ENCODE measurements around the gene COL26A1.

COL26A1 gene

GRCh38 chr7:101333912-101334311 is 28.8 kb upstream of the COL26A1 start:
- H3K9ac ChIP-seq (ENCODE audit: low read length), result no peak overlapping the region
- no peak overlapping the region for H4K8ac ChIP-seq (ENCODE audit: low read length)
- no peaks in the 10 kb centered on the region for H3K9me3 ChIP-seq (ENCODE audit: control insufficient read depth, low read length)
- no peak overlapping the region for H3K23ac ChIP-seq (ENCODE audit: low read length in 2 of 2)
- H3K4me2 ChIP-seq (ENCODE audit: low read length, poor library complexity, severe bottlenecking), result no peak overlapping the region
- no peak overlapping the region for H2BK12ac ChIP-seq (ENCODE audit: low read length in 2 of 2)
- no peak overlapping the region for H3K4me3 ChIP-seq (ENCODE audit: insufficient read depth in 1 of 2, low read depth in 1 of 2, low read length in 2 of 2)
- no peak overlapping the region for H2AK5ac ChIP-seq (ENCODE audit: low read length, severe bottlenecking)
- H3K36me3 ChIP-seq (ENCODE audit: control insufficient read depth in 1 of 2, insufficient read depth in 2 of 2, low read depth in 1 of 2, low read length in 2 of 2), result no peaks in the 10 kb centered on the region
- no peak overlapping the region for H3K4ac ChIP-seq (ENCODE audit: low read depth in 1 of 2, low read length in 2 of 2)
- peak overlapping the region in 1 of 2 experiments; percentile 29 for H3K14ac ChIP-seq (ENCODE audit: low read length in 2 of 2)
- H3K27ac ChIP-seq (ENCODE audit: low read length, poor library complexity, severe bottlenecking), result no peak overlapping the region
- no peak overlapping the region for H4K91ac ChIP-seq (ENCODE audit: low read length)
- H2BK5ac ChIP-seq (ENCODE audit: low read depth, low read length, poor library complexity, severe bottlenecking), result no peak overlapping the region
- peaks cover 0 to 33% of the 10 kb centered on the region in 2 experiments for H3K27me3 ChIP-seq (ENCODE audit: control insufficient read depth in 1 of 2, insufficient read depth in 1 of 2, low read length in 2 of 2)
- no peak overlapping the region for H2BK15ac ChIP-seq (ENCODE audit: low read depth, poor library complexity, severe bottlenecking)
- 67% methylated on average over 5 of the region's 5 CpGs for WGBS
- DNase-seq, result no peak
- no peak overlapping the region for H2BK120ac ChIP-seq (ENCODE audit: low read depth, low read length)
- H2AFZ ChIP-seq (ENCODE audit: low read depth, low read length), result no peak overlapping the region
- H3K79me1 ChIP-seq (replicated peaks; ENCODE audit: low read length, poor library complexity, severe bottlenecking), result no peaks in the 10 kb centered on the region
- H3K18ac ChIP-seq (ENCODE audit: low read depth in 1 of 2, low read length in 2 of 2), result no peak overlapping the region
- H3K4me1 ChIP-seq (ENCODE audit: control insufficient read depth, insufficient read depth, low read depth, low read length), result no peaks in the 10 kb centered on the region

GRCh38 chr7:101340379-101340778 is 22.3 kb upstream of the COL26A1 start:
- Histone ChIP-seq H3K4me3 (ENCODE audit: insufficient read depth in 1 of 2, low read depth in 1 of 2, low read length in 2 of 2) (no peak overlapping the region), H2BK5ac (ENCODE audit: low read depth, low read length, poor library complexity, severe bottlenecking) (no peak overlapping the region), H3K9ac (ENCODE audit: low read length) (no peak overlapping the region), H3K27me3 (ENCODE audit: control insufficient read depth in 1 of 2, insufficient read depth in 1 of 2, low read length in 2 of 2) (peaks cover 10 to 19% of the 10 kb centered on the region in 2 experiments), H3K4me1 (ENCODE audit: control insufficient read depth, insufficient read depth, low read depth, low read length) (no peaks in the 10 kb centered on the region), H3K4ac (ENCODE audit: low read depth in 1 of 2, low read length in 2 of 2) (no peak overlapping the region), H4K91ac (ENCODE audit: low read length) (no peak overlapping the region), H2BK12ac (ENCODE audit: low read length in 2 of 2) (no peak overlapping the region), H3K27ac (ENCODE audit: low read length, poor library complexity, severe bottlenecking) (no peak overlapping the region), H4K8ac (ENCODE audit: low read length) (no peak overlapping the region), H3K4me2 (ENCODE audit: low read length, poor library complexity, severe bottlenecking) (no peak overlapping the region), H3K14ac (ENCODE audit: low read length in 2 of 2) (no peak overlapping the region), H3K23ac (ENCODE audit: low read length in 2 of 2) (no peak overlapping the region), H3K18ac (ENCODE audit: low read depth in 1 of 2, low read length in 2 of 2) (no peak overlapping the region), H2AFZ (ENCODE audit: low read depth, low read length) (no peak overlapping the region), H2AK5ac (ENCODE audit: low read length, severe bottlenecking) (no peak overlapping the region), H3K9me3 (ENCODE audit: control insufficient read depth, low read length) (no peaks in the 10 kb centered on the region), H3K79me1 (replicated peaks; ENCODE audit: low read length, poor library complexity, severe bottlenecking) (no peaks in the 10 kb centered on the region), H2BK15ac (ENCODE audit: low read depth, poor library complexity, severe bottlenecking) (no peak overlapping the region), H3K36me3 (ENCODE audit: control insufficient read depth in 1 of 2, insufficient read depth in 2 of 2, low read depth in 1 of 2, low read length in 2 of 2) (no peaks in the 10 kb centered on the region), H2BK120ac (ENCODE audit: low read depth, low read length) (no peak overlapping the region)
- DNase-seq, result no peak
- WGBS, result 85% methylated on average over 14 of the region's 14 CpGs

DNA sequence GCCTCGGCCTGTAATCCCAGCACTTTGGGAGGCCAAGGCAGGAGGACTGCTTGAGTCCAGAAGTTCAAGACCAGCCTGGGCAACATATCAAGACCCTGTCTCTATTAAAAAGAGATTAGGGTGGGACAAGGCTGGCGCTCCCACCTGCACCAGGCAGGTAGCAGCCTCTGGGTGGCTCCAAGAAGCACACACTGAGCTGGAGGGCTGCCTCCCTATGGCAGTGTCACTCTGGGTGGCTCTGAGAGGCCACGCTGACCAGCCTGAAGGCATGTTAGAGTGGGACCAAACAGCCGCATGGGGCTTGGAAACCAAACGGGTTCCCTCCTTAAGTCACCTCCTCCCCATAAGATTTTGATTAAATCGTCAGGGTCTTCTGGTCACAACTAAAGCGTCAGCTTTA is 19.8 kb upstream of the COL26A1 start:
- no peak overlapping the region for H4K8ac ChIP-seq (ENCODE audit: low read length)
- H3K27me3 ChIP-seq (ENCODE audit: control insufficient read depth in 1 of 2, insufficient read depth in 1 of 2, low read length in 2 of 2), result peaks cover 11 to 18% of the 10 kb centered on the region in 2 experiments
- no peak overlapping the region for H2AFZ ChIP-seq (ENCODE audit: low read depth, low read length)
- H3K79me1 ChIP-seq (replicated peaks; ENCODE audit: low read length, poor library complexity, severe bottlenecking), result no peaks in the 10 kb centered on the region
- H4K91ac ChIP-seq (ENCODE audit: low read length), result no peak overlapping the region
- H2BK5ac ChIP-seq (ENCODE audit: low read depth, low read length, poor library complexity, severe bottlenecking), result no peak overlapping the region
- no peak overlapping the region for H3K4me3 ChIP-seq (ENCODE audit: insufficient read depth in 1 of 2, low read depth in 1 of 2, low read length in 2 of 2)
- H3K4ac ChIP-seq (ENCODE audit: low read depth in 1 of 2, low read length in 2 of 2), result no peak overlapping the region
- no peak overlapping the region for H3K9ac ChIP-seq (ENCODE audit: low read length)
- H2BK12ac ChIP-seq (ENCODE audit: low read length in 2 of 2), result no peak overlapping the region
- no peak for DNase-seq
- no peak overlapping the region for H2AK5ac ChIP-seq (ENCODE audit: low read length, severe bottlenecking)
- H3K9me3 ChIP-seq (ENCODE audit: control insufficient read depth, low read length), result no peaks in the 10 kb centered on the region
- no peak overlapping the region for H2BK120ac ChIP-seq (ENCODE audit: low read depth, low read length)
- H3K18ac ChIP-seq (ENCODE audit: low read depth in 1 of 2, low read length in 2 of 2), result no peak overlapping the region
- WGBS, result 83% methylated on average over 7 of the region's 7 CpGs
- H3K4me2 ChIP-seq (ENCODE audit: low read length, poor library complexity, severe bottlenecking), result no peak overlapping the region
- H3K23ac ChIP-seq (ENCODE audit: low read length in 2 of 2), result no peak overlapping the region
- H2BK15ac ChIP-seq (ENCODE audit: low read depth, poor library complexity, severe bottlenecking), result no peak overlapping the region
- H3K4me1 ChIP-seq (ENCODE audit: control insufficient read depth, insufficient read depth, low read depth, low read length), result no peaks in the 10 kb centered on the region
- no peaks in the 10 kb centered on the region for H3K36me3 ChIP-seq (ENCODE audit: control insufficient read depth in 1 of 2, insufficient read depth in 2 of 2, low read depth in 1 of 2, low read length in 2 of 2)
- no peak overlapping the region for H3K14ac ChIP-seq (ENCODE audit: low read length in 2 of 2)
- no peak overlapping the region for H3K27ac ChIP-seq (ENCODE audit: low read length, poor library complexity, severe bottlenecking)

DNA sequence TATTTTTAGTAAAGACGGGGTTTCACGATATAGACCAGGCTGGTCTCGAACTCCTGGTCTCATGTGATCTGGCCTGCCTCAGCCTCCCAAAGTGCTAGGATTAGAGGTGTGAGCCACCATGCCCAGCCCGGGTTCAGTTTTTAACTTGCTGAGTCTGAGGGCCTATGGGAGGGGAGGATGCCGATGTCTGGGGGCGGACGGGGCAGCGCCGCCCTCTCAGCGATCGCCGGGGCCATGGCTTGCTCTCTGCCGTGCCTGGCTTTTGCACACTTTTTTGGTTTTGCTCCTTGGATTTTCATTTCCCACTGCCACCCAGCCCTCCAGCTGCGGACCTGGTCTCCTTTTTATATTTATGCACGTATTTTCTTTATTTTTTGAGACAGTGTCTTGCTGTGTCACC is 15.2 kb upstream of the COL26A1 start:
- H2BK5ac ChIP-seq (ENCODE audit: low read depth, low read length, poor library complexity, severe bottlenecking), result no peak overlapping the region
- H3K23ac ChIP-seq (ENCODE audit: low read length in 2 of 2), result no peak overlapping the region
- no peak overlapping the region for H2AK5ac ChIP-seq (ENCODE audit: low read length, severe bottlenecking)
- no peak for DNase-seq
- no peak overlapping the region for H3K14ac ChIP-seq (ENCODE audit: low read length in 2 of 2)
- H2AFZ ChIP-seq (ENCODE audit: low read depth, low read length), result no peak overlapping the region
- H2BK15ac ChIP-seq (ENCODE audit: low read depth, poor library complexity, severe bottlenecking), result no peak overlapping the region
- no peak overlapping the region for H2BK120ac ChIP-seq (ENCODE audit: low read depth, low read length)
- peaks cover 9 to 28% of the 10 kb centered on the region in 2 experiments for H3K27me3 ChIP-seq (ENCODE audit: control insufficient read depth in 1 of 2, insufficient read depth in 1 of 2, low read length in 2 of 2)
- H3K18ac ChIP-seq (ENCODE audit: low read depth in 1 of 2, low read length in 2 of 2), result no peak overlapping the region
- H3K9me3 ChIP-seq (ENCODE audit: control insufficient read depth, low read length), result no peaks in the 10 kb centered on the region
- no peaks in the 10 kb centered on the region for H3K36me3 ChIP-seq (ENCODE audit: control insufficient read depth in 1 of 2, insufficient read depth in 2 of 2, low read depth in 1 of 2, low read length in 2 of 2)
- no peaks in the 10 kb centered on the region for H3K79me1 ChIP-seq (replicated peaks; ENCODE audit: low read length, poor library complexity, severe bottlenecking)
- no peak overlapping the region for H3K27ac ChIP-seq (ENCODE audit: low read length, poor library complexity, severe bottlenecking)
- no peaks in the 10 kb centered on the region for H3K4me1 ChIP-seq (ENCODE audit: control insufficient read depth, insufficient read depth, low read depth, low read length)
- H3K4me3 ChIP-seq (ENCODE audit: insufficient read depth in 1 of 2, low read depth in 1 of 2, low read length in 2 of 2), result no peak overlapping the region
- H4K8ac ChIP-seq (ENCODE audit: low read length), result no peak overlapping the region
- no peak overlapping the region for H4K91ac ChIP-seq (ENCODE audit: low read length)
- H2BK12ac ChIP-seq (ENCODE audit: low read length in 2 of 2), result no peak overlapping the region
- no peak overlapping the region for H3K4me2 ChIP-seq (ENCODE audit: low read length, poor library complexity, severe bottlenecking)
- H3K4ac ChIP-seq (ENCODE audit: low read depth in 1 of 2, low read length in 2 of 2), result no peak overlapping the region
- 85% methylated on average over 15 of the region's 15 CpGs for WGBS
- H3K9ac ChIP-seq (ENCODE audit: low read length), result no peak overlapping the region

Measured in mesenchymal stem cell (in vitro differentiated cells and primary cell).